ENCODE results near the gene EGFLAM.

The EGFLAM gene

GRCh38 chr5:38497946-38498345, 239.6 kb downstream of the EGFLAM start:
- no peak overlapping the region for H3K27ac ChIP-seq (ENCODE audit: low read depth, low read length)

GRCh38 chr5:38500573-38501260, 242.4 kb downstream of the EGFLAM start:
- no peaks in the 10 kb centered on the region for H3K9me3 ChIP-seq (ENCODE audit: low read length)
- H3K4me1 ChIP-seq (ENCODE audit: insufficient read depth, low read length) = no peaks in the 10 kb centered on the region
- no peak overlapping the region for H3K27ac ChIP-seq (ENCODE audit: low read depth, low read length)
- H3K36me3 ChIP-seq (ENCODE audit: insufficient read depth, low read length) = peaks cover 26% of the 10 kb centered on the region
- H3K27me3 ChIP-seq (ENCODE audit: control insufficient read depth in 1 of 2, insufficient read depth in 2 of 2, low read length in 2 of 2) = no peaks in the 10 kb centered on the region
- H3K9ac ChIP-seq (ENCODE audit: low read length) = no peak overlapping the region
- no peak overlapping the region for H3K4me3 ChIP-seq (ENCODE audit: low read depth in 1 of 2, low read length in 2 of 2)

More at GRCh38 chr5:38497946-38498345, 239.6 kb downstream of the EGFLAM start:
- Histone ChIP-seq H3K9ac (ENCODE audit: low read length) (no peak overlapping the region), H3K9me3 (ENCODE audit: low read length) (no peaks in the 10 kb centered on the region), H3K27me3 (ENCODE audit: control insufficient read depth in 1 of 2, insufficient read depth in 2 of 2, low read length in 2 of 2) (no peaks in the 10 kb centered on the region), H3K4me3 (ENCODE audit: low read depth in 1 of 2, low read length in 2 of 2) (no peak overlapping the region), H3K36me3 (ENCODE audit: insufficient read depth, low read length) (peaks cover 22% of the 10 kb centered on the region), H3K4me1 (ENCODE audit: insufficient read depth, low read length) (no peaks in the 10 kb centered on the region)

- H3K36me3 ChIP-seq (ENCODE audit: insufficient read depth, low read length) = peaks cover 8% of the 10 kb centered on the region
- no peak overlapping the region for H3K9ac ChIP-seq (ENCODE audit: low read length)
- no peaks in the 10 kb centered on the region for H3K27me3 ChIP-seq (ENCODE audit: control insufficient read depth in 1 of 2, insufficient read depth in 2 of 2, low read length in 2 of 2)
- H3K4me3 ChIP-seq (ENCODE audit: low read depth in 1 of 2, low read length in 2 of 2) = no peak overlapping the region
- no peak overlapping the region for H3K27ac ChIP-seq (ENCODE audit: low read depth, low read length)
- no peaks in the 10 kb centered on the region for H3K4me1 ChIP-seq (ENCODE audit: insufficient read depth, low read length)
- no peaks in the 10 kb centered on the region for H3K9me3 ChIP-seq (ENCODE audit: low read length)
Observed at GRCh38 chr5:38506302-38506701, 247.9 kb downstream of the EGFLAM start.

GRCh38 chr5:38509185-38509584, 250.8 kb downstream of the EGFLAM start:
- no peak overlapping the region for H3K9ac ChIP-seq (ENCODE audit: low read length)
- H3K9me3 ChIP-seq (ENCODE audit: low read length) = no peaks in the 10 kb centered on the region
- H3K4me1 ChIP-seq (ENCODE audit: insufficient read depth, low read length) = no peaks in the 10 kb centered on the region
- H3K27me3 ChIP-seq (ENCODE audit: control insufficient read depth in 1 of 2, insufficient read depth in 2 of 2, low read length in 2 of 2) = no peaks in the 10 kb centered on the region
- H3K36me3 ChIP-seq (ENCODE audit: insufficient read depth, low read length) = peaks cover 11% of the 10 kb centered on the region
- no peak overlapping the region for H3K27ac ChIP-seq (ENCODE audit: low read depth, low read length)
- H3K4me3 ChIP-seq (ENCODE audit: low read depth in 1 of 2, low read length in 2 of 2) = no peak overlapping the region

All from muscle layer of colon (tissue), 2 donors.